ENCODE results near the gene DNAJC5G. TPM values are rescaled to one million over a fixed set of nuclear protein-coding genes. Genes with fewer than 3 reads are reported as not detected.

Gene DNAJC5G
- total and polyA plus RNA-seq, 2 of the 13 experiments (the other 11 are each of a cell fraction or from before 2014, with no cell fraction given): 0.05 TPM; not detected in 1

DNA sequence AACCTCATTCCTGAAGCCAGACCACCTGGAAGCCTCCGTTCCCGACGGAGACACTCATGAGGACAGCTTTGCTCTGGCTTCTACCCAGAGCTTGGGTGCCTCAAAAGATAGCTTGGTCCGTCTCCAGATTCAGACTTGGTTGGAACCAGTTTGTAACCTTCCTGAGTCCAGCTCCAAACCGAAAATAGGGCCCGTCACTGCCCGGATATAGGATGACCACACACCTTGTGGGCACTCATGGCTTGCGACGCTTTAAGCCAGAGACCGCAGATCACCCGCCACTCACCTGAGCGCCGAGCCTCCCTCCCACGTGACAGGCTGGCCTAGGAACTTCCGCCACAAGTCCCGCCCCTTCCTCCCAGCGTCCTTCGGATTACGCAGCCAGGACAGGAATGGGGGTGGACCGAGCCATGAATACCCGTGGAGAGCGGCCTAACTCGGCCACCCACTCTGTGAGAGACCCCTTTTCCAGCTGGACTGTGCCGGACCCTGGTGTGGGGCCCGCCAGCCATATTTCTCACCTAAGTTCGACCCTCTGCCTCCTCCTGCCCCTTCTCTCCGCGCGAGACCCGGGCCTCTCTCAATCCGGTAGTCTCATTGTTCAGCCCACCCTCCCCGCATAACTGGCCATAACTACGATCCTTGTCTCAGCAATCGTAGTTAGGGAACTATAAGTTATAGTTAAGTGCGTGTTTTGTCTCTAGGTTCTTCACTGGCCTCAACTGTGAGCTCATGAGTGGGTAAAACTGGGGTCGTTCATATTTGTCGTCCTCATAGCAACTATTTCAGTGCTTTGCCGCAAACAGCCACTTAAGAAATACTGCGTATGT, 47.7 kb downstream of the DNAJC5G start, which contains the start of gene MPV17 (continued):
- TF ChIP-seq, protein P1, sequence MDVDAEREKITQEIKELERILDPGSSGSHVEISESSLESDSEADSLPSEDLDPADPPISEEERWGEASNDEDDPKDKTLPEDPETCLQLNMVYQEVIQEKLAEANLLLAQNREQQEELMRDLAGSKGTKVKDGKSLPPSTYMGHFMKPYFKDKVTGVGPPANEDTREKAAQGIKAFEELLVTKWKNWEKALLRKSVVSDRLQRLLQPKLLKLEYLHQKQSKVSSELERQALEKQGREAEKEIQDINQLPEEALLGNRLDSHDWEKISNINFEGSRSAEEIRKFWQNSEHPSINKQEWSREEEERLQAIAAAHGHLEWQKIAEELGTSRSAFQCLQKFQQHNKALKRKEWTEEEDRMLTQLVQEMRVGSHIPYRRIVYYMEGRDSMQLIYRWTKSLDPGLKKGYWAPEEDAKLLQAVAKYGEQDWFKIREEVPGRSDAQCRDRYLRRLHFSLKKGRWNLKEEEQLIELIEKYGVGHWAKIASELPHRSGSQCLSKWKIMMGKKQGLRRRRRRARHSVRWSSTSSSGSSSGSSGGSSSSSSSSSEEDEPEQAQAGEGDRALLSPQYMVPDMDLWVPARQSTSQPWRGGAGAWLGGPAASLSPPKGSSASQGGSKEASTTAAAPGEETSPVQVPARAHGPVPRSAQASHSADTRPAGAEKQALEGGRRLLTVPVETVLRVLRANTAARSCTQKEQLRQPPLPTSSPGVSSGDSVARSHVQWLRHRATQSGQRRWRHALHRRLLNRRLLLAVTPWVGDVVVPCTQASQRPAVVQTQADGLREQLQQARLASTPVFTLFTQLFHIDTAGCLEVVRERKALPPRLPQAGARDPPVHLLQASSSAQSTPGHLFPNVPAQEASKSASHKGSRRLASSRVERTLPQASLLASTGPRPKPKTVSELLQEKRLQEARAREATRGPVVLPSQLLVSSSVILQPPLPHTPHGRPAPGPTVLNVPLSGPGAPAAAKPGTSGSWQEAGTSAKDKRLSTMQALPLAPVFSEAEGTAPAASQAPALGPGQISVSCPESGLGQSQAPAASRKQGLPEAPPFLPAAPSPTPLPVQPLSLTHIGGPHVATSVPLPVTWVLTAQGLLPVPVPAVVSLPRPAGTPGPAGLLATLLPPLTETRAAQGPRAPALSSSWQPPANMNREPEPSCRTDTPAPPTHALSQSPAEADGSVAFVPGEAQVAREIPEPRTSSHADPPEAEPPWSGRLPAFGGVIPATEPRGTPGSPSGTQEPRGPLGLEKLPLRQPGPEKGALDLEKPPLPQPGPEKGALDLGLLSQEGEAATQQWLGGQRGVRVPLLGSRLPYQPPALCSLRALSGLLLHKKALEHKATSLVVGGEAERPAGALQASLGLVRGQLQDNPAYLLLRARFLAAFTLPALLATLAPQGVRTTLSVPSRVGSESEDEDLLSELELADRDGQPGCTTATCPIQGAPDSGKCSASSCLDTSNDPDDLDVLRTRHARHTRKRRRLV (CRISPR knock-in tag; IDR thresholded peaks at IDR 0.05): peak; percentile 95
- TF ChIP-seq, protein P2, sequence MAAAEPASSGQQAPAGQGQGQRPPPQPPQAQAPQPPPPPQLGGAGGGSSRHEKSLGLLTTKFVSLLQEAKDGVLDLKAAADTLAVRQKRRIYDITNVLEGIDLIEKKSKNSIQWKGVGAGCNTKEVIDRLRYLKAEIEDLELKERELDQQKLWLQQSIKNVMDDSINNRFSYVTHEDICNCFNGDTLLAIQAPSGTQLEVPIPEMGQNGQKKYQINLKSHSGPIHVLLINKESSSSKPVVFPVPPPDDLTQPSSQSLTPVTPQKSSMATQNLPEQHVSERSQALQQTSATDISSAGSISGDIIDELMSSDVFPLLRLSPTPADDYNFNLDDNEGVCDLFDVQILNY (CRISPR knock-in tag; conservative IDR thresholded peaks at IDR 0.05): 0 out of 2 replicates have a peak, but pooled peaks have one; percentile 50
- TF ChIP-seq HNRNPUL1 (IDR thresholded peaks at IDR 0.05; ENCODE audit: low read depth, low read length): no peak
- peak; percentile 95 for TF ChIP-seq PHF8 (CRISPR knock-in tag; IDR thresholded peaks at IDR 0.05)
- TF ChIP-seq ZNF232 (CRISPR knock-in tag; IDR thresholded peaks at IDR 0.05; ENCODE audit: borderline replicate concordance): no peak
- TF ChIP-seq ZNF3 (CRISPR knock-in tag; IDR thresholded peaks at IDR 0.05): no peak
- TF ChIP-seq, protein P3, sequence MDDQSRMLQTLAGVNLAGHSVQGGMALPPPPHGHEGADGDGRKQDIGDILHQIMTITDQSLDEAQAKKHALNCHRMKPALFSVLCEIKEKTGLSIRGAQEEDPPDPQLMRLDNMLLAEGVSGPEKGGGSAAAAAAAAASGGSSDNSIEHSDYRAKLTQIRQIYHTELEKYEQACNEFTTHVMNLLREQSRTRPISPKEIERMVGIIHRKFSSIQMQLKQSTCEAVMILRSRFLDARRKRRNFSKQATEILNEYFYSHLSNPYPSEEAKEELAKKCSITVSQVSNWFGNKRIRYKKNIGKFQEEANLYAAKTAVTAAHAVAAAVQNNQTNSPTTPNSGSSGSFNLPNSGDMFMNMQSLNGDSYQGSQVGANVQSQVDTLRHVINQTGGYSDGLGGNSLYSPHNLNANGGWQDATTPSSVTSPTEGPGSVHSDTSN (CRISPR knock-in tag; IDR thresholded peaks at IDR 0.05; ENCODE audit: borderline replicate concordance): no peak
- peak; percentile 93 for TF ChIP-seq MTF2 (CRISPR knock-in tag; IDR thresholded peaks at IDR 0.05; ENCODE audit: borderline replicate concordance)
- TF ChIP-seq, protein P4, sequence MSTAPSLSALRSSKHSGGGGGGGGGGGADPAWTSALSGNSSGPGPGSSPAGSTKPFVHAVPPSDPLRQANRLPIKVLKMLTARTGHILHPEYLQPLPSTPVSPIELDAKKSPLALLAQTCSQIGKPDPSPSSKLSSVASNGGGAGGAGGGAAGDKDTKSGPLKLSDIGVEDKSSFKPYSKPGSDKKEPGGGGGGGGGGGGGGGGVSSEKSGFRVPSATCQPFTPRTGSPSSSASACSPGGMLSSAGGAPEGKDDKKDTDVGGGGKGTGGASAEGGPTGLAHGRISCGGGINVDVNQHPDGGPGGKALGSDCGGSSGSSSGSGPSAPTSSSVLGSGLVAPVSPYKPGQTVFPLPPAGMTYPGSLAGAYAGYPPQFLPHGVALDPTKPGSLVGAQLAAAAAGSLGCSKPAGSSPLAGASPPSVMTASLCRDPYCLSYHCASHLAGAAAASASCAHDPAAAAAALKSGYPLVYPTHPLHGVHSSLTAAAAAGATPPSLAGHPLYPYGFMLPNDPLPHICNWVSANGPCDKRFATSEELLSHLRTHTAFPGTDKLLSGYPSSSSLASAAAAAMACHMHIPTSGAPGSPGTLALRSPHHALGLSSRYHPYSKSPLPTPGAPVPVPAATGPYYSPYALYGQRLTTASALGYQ (CRISPR knock-in tag; IDR thresholded peaks at IDR 0.05): peak; percentile 64; the same call in 1 of the 2 replicates
- TF ChIP-seq, protein P5, sequence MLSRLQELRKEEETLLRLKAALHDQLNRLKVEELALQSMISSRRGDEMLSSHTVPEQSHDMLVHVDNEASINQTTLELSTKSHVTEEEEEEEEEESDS (CRISPR knock-in tag; IDR thresholded peaks at IDR 0.05; ENCODE audit: borderline replicate concordance): 0 out of 2 replicates have a peak, but pooled peaks have one; percentile 70
- TF ChIP-seq, protein P6, sequence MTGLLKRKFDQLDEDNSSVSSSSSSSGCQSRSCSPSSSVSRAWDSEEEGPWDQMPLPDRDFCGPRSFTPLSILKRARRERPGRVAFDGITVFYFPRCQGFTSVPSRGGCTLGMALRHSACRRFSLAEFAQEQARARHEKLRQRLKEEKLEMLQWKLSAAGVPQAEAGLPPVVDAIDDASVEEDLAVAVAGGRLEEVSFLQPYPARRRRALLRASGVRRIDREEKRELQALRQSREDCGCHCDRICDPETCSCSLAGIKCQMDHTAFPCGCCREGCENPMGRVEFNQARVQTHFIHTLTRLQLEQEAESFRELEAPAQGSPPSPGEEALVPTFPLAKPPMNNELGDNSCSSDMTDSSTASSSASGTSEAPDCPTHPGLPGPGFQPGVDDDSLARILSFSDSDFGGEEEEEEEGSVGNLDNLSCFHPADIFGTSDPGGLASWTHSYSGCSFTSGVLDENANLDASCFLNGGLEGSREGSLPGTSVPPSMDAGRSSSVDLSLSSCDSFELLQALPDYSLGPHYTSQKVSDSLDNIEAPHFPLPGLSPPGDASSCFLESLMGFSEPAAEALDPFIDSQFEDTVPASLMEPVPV (CRISPR knock-in tag; IDR thresholded peaks at IDR 0.05): peak; percentile 85
- TF ChIP-seq ZNF549 (CRISPR knock-in tag; IDR thresholded peaks at IDR 0.05): no peak
- peak; percentile 96 for TF ChIP-seq CBX1 (IDR thresholded peaks at IDR 0.05; ENCODE audit: low read depth)
- TF ChIP-seq IRF2 (CRISPR knock-in tag; IDR thresholded peaks at IDR 0.05): peak; percentile 74
- TF ChIP-seq, protein P7, sequence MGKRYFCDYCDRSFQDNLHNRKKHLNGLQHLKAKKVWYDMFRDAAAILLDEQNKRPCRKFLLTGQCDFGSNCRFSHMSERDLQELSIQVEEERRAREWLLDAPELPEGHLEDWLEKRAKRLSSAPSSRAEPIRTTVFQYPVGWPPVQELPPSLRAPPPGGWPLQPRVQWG (CRISPR knock-in tag; IDR thresholded peaks at IDR 0.05; ENCODE audit: borderline replicate concordance, low read depth): no peak
- TF ChIP-seq MED1 (CRISPR knock-in tag; IDR thresholded peaks at IDR 0.05): peak; percentile 54; the same call in 1 of the 2 replicates
- no peak for TF ChIP-seq RBAK (CRISPR knock-in tag; IDR thresholded peaks at IDR 0.05)
